Fibroblast of lung (primary cell): ENCODE results near the gene ATP1A3.

Source experiments
- CTCF ChIP-seq, 2 donors: IDR thresholded peaks in 1 of 2; conservative IDR thresholded peaks in 1 of 2; 1 replicate in 1 of 2; 2 replicates in 1 of 2; pipeline ENCODE4 v1.5.1; 2011 to 2012; ENCODE audit warnings: low read length in 2 of 2, control low read depth in 1 of 2, inconsistent platforms in 1 of 2, low read depth in 1 of 2, mild to moderate bottlenecking in 1 of 2
- EZH2 ChIP-seq: IDR thresholded peaks from 2 replicates; pipeline ENCODE4 v1.5.1; 2012; ENCODE audit warnings: low read length, control low read depth, mild to moderate bottlenecking; ENCODE audit errors: missing control alignments

GRCh38 chr19:41933693-41934426 lies 60.2 kb downstream of the ATP1A3 start:
- TF ChIP-seq CTCF (conservative IDR thresholded peaks at IDR 0.05 in 1 of 2, IDR thresholded peaks at IDR 0.05 in 1 of 2; ENCODE audit: low read depth in 1 of 2, low read length in 2 of 2) (no peak), EZH2 (peak; percentile 79)
